Sigmoid colon (tissue), 7 donors: ENCODE data around the gene FGF5. TPM values are rescaled to one million over a fixed set of nuclear protein-coding genes. Genes with fewer than 3 reads are reported as not detected.

Source experiments
- DNase-seq: peaks from one replicate; pipeline ENCODE4 v3.0.0-alpha.2; 2019
- H3K27ac ChIP-seq, 4 donors: fragments of 200-600 bp; sonication (generic); one replicate each; pipeline ENCODE4 v1.5.1; 2016 to 2019; ENCODE audit warnings: mild to moderate bottlenecking in 1 of 4
- H3K27me3 ChIP-seq, 3 donors: fragments of 200-600 bp; sonication (generic); one replicate each; pipeline ENCODE4 v1.5.1; 2019; ENCODE audit warnings: mild to moderate bottlenecking in 1 of 3
- H3K36me3 ChIP-seq, 4 donors: fragments of 200-600 bp; sonication (generic); one replicate each; pipeline ENCODE4 v1.5.1; 2016 to 2019
- H3K4me1 ChIP-seq, 4 donors: fragments of 200-600 bp; sonication (generic); one replicate each; pipeline ENCODE4 v1.5.1; 2017 to 2019
- H3K4me3 ChIP-seq, 4 donors: fragments of 200-600 bp; sonication (generic); one replicate each; pipeline ENCODE4 v1.5.1; 2017 to 2019; ENCODE audit warnings: mild to moderate bottlenecking in 2 of 4, moderate library complexity in 1 of 4
- H3K9me3 ChIP-seq, 4 donors: fragments of 200-600 bp in 3 of 4; sonication (generic) in 3 of 4; one replicate each; pipeline versions ENCODE4 v1.5.1 to v1.6.1; 2013 to 2019
- EP300 ChIP-seq, 4 donors: sonication (generic); formaldehyde crosslinking; IDR thresholded peaks; one replicate each; pipeline ENCODE4 v1.6.1; 2017; ENCODE audit warnings: antibody characterized with exemption in 4 of 4
- POLR2A ChIP-seq, 2 donors: fragments of 450-650 bp; IDR thresholded peaks; one replicate each; pipeline ENCODE4 v1.6.1; 2016; ENCODE audit warnings: antibody characterized with exemption in 2 of 2, mild to moderate bottlenecking in 2 of 2, moderate library complexity in 2 of 2
- POLR2AphosphoS5 ChIP-seq, 4 donors: sonication (generic); formaldehyde crosslinking; IDR thresholded peaks; one replicate each; pipeline ENCODE4 v1.6.1; 2017; ENCODE audit warnings: antibody characterized with exemption in 4 of 4
- whole genome bisulfite sequencing, 2 donors: extraction: QIAGEN DNeasy Blood & Tissue Kit; methylation state at CpG; one replicate each; pipeline ENCODE4 v1.1.7; 2013; 5-methylcytosine and 5-hydroxymethylcytosine counted together
- intact Hi-C: fragments of 100-400 bp; cut with DNase I; formaldehyde crosslinking; loops from one replicate; pipeline ENCODE4 v1.15.1; 2023
- polyA plus RNA-seq, 3 donors: library from polyadenylated mRNA; stranded (reverse); fragments of 200-250 nt; gene quantifications; one replicate each; pipeline ENCODE4 v1.2.3, GENCODE V29; 2013
- total RNA-seq, 4 donors: library from RNA; depleted of rRNA; stranded (reverse); fragments of >200 nt; gene quantifications; one replicate each; pipeline ENCODE4 v1.1.0, GENCODE V29; 2016
- TF ChIP-seq, protein P1 (sequence below), 4 experiments: fragments of 450-650 bp in 3 of 4; fragments of 200-600 bp in 1 of 4; IDR thresholded peaks; one replicate each; pipeline ENCODE4 v1.5.1; 2016 to 2019; ENCODE audit warnings: antibody characterized with exemption in 4 of 4, mild to moderate bottlenecking in 3 of 4, moderate library complexity in 2 of 4
- donor health status: healthy with polysubstance abuse.
- donor health status: Bipolar disorder and iron deficiency.
- donor health status: healthy.

The FGF5 gene
- total and polyA plus RNA-seq, 7 donors = 0.03 to 6.2 (median 1.1) TPM; not detected in 2

DNA sequence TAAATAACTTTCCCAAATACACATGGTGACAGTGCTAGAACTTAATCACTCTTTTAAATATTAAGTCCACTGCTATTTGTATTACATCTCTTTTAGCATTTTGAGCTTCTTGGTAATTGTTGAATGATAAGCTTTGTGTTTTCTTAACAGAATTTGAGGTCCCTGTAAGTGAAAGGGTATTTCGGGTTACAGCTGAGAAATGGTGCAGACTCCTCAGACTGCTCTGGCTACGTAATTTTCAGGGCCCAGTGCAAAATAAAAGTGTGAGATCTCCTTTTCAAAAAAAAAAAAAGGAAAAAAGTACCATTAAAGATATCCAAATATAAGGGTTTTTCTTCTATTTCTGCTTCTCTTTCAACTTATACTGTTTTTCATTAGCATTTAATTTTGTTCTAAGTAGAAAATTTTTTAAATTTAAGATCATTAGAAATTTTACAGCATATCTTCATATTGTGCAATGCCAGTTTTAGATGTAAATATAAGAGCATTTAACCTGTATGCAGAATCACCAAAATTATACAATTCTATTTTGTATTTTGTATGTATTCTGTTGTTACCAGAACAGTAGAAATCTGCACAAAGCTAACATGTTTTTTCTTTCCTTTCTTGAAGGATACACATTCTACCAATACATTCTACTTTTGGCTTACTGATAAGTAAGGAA, 33.6 kb upstream of the FGF5 start:
- peaks cover 0 to 9% (median 2%) of the 10 kb centered on the region in 4 donors for H3K4me1 ChIP-seq
- intact Hi-C loops = no loop called here
- DNase-seq = no peak
- no peaks in the 10 kb centered on the region for H3K36me3 ChIP-seq
- WGBS, 2 donors = 90 to 91% methylated on average over 2 of the region's 2 CpGs
- no peak overlapping the region for H3K27ac ChIP-seq
- TF ChIP-seq, protein P1, sequence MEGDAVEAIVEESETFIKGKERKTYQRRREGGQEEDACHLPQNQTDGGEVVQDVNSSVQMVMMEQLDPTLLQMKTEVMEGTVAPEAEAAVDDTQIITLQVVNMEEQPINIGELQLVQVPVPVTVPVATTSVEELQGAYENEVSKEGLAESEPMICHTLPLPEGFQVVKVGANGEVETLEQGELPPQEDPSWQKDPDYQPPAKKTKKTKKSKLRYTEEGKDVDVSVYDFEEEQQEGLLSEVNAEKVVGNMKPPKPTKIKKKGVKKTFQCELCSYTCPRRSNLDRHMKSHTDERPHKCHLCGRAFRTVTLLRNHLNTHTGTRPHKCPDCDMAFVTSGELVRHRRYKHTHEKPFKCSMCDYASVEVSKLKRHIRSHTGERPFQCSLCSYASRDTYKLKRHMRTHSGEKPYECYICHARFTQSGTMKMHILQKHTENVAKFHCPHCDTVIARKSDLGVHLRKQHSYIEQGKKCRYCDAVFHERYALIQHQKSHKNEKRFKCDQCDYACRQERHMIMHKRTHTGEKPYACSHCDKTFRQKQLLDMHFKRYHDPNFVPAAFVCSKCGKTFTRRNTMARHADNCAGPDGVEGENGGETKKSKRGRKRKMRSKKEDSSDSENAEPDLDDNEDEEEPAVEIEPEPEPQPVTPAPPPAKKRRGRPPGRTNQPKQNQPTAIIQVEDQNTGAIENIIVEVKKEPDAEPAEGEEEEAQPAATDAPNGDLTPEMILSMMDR (IDR thresholded peaks at IDR 0.05) = no peak
- TF ChIP-seq POLR2AphosphoS5 (IDR thresholded peaks at IDR 0.05) = no peak
- TF ChIP-seq EP300 (IDR thresholded peaks at IDR 0.05) = no peak
- no peak for TF ChIP-seq POLR2A (IDR thresholded peaks at IDR 0.05)
- no peaks in the 10 kb centered on the region for H3K9me3 ChIP-seq
- H3K27me3 ChIP-seq = no peaks in the 10 kb centered on the region
- H3K4me3 ChIP-seq = no peak overlapping the region

DNA sequence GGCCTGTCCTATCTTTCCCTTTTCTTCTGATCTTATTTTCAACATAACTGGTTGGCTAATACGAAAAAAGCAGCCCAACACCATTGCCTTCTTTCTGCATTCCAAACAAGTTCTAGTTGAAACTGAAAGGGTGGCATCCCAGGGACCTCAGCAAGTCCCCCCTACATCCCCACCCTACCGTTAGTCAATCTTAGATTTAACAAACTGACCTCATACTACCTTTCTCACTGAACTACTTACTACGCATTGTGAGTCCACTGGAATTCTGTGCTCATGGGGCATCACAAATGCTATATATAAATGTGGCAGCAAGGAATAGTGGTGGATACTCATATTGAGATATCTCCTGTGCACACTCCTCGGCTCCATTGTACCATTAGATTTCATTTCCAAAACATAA, 33.1 kb upstream of the FGF5 start:
- peaks cover 0 to 9% (median 5%) of the 10 kb centered on the region in 4 donors for H3K4me1 ChIP-seq
- TF ChIP-seq POLR2A (IDR thresholded peaks at IDR 0.05) = no peak
- no peak for TF ChIP-seq EP300 (IDR thresholded peaks at IDR 0.05)
- TF ChIP-seq, protein P1 (IDR thresholded peaks at IDR 0.05) = no peak
- no peak for TF ChIP-seq POLR2AphosphoS5 (IDR thresholded peaks at IDR 0.05)
- intact Hi-C loops = no loop called here
- H3K9me3 ChIP-seq = no peaks in the 10 kb centered on the region
- 78 to 93% methylated on average over 4 of the region's 4 CpGs for WGBS, 2 donors
- no peak overlapping the region for H3K4me3 ChIP-seq
- H3K27me3 ChIP-seq = no peaks in the 10 kb centered on the region
- no peak overlapping the region for H3K27ac ChIP-seq
- no peak for DNase-seq
- H3K36me3 ChIP-seq = no peaks in the 10 kb centered on the region

DNA sequence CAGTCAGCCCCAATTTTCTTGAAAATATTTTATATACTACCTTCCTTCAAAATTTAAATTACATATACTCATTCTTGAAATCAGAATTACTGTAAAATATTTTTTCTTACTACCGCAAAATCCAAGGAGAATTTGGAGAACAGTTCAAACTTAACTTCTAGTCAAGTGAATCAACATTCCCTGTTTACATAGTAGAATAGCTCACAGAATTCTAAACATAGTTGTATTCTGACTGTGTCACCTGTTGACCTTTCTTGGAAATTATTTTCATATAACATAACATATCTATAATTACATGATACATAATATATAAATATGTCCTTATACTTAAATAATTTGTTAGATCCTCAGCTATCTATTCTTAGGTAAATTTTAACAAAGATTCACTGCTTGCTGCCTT, 31.0 kb upstream of the FGF5 start:
- TF ChIP-seq POLR2AphosphoS5 (IDR thresholded peaks at IDR 0.05) (no peak), POLR2A (IDR thresholded peaks at IDR 0.05) (no peak), EP300 (IDR thresholded peaks at IDR 0.05) (no peak)
- TF ChIP-seq, protein P1 (IDR thresholded peaks at IDR 0.05) = no peak
- 72 to 84% methylated on average over 1 of the region's 1 CpG for WGBS, 2 donors
- peaks cover 0 to 15% (median 5%) of the 10 kb centered on the region in 4 donors for H3K4me1 ChIP-seq
- no peak for DNase-seq
- no peaks in the 10 kb centered on the region for H3K27me3 ChIP-seq
- intact Hi-C loops = no loop called here
- no peak overlapping the region for H3K4me3 ChIP-seq
- H3K27ac ChIP-seq = peak overlapping the region in 1 of 4 donors; percentile 30
- H3K36me3 ChIP-seq = no peaks in the 10 kb centered on the region
- H3K9me3 ChIP-seq = no peaks in the 10 kb centered on the region

DNA sequence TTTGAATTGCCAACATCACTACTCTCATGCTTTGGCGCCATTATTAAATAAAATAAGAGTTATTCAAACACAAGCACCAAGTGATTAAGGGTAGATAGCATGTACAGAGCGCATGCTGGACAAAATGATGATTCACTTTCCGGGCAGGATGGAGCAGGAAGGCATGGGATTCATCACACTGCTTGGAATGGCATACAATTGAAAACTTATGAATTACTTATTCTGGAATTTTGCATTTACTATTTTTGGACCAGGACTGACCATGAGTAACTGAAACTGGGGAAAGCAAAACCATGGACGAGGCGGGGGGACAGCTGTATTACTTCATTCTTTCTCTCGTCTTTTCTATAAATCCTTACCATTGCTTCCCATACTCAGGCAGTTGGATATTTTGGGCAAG, 28.5 kb upstream of the FGF5 start:
- Histone ChIP-seq H3K36me3 (no peaks in the 10 kb centered on the region), H3K9me3 (no peaks in the 10 kb centered on the region), H3K27me3 (no peaks in the 10 kb centered on the region), H3K4me1 (peaks cover 0 to 15% (median 5%) of the 10 kb centered on the region in 4 donors), H3K27ac (peak overlapping the region in 1 of 4 donors; percentile 56), H3K4me3 (no peak overlapping the region)
- DNase-seq = no peak
- TF ChIP-seq POLR2AphosphoS5 (IDR thresholded peaks at IDR 0.05) = peak in 1 of 4 donors; percentile 50
- TF ChIP-seq, protein P1 (IDR thresholded peaks at IDR 0.05) = no peak
- intact Hi-C loops = no loop called here
- WGBS, 2 donors = 86% methylated on average over 6 of the region's 6 CpGs
